GM12873 (cell line): ENCODE measurements around the gene SNX13.

Experiments
- TF ChIP-seq, protein P1 (sequence below): IDR thresholded peaks from 2 replicates; pipeline ENCODE4 v1.5.1; 2012; ENCODE audit warnings: low read depth, mild to moderate bottlenecking, moderate library complexity, low read length, control low read depth; ENCODE audit not compliant: insufficient read depth; ENCODE audit errors: missing control alignments

The SNX13 gene

DNA sequence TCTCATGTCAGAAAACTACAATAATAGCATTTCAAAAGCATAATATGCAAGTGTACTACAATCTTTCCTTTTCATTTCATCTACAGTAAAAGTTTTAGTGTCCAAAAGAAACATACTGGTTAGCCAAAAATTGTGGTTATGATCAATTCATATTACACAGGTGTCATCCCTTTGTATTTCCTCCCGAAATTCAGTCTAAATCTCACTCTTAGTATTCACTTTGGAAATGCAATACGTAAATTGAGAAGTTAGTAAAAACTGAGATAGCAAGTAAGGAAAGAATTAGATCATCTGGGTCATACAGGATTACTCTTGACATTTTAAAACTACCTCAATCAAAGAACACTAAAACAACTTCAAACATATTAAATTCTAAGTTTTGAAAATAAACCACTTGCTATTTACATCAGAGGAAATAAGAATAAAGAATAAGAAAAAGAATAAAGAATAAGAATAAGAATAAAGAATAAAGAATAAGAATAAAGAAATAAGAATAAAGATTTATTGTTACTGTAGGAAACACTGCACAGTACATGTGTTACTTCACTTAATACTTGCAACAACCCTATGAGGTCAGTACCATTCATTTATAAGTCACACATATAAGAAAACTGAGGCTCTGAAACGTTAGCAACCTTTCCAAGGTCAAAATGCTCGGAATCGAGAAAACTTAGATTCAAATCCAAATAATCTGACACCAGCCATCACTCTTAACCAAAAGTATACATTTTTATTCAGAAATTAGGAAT lies 10.5 kb downstream of the SNX13 start:
- TF ChIP-seq, protein P1, sequence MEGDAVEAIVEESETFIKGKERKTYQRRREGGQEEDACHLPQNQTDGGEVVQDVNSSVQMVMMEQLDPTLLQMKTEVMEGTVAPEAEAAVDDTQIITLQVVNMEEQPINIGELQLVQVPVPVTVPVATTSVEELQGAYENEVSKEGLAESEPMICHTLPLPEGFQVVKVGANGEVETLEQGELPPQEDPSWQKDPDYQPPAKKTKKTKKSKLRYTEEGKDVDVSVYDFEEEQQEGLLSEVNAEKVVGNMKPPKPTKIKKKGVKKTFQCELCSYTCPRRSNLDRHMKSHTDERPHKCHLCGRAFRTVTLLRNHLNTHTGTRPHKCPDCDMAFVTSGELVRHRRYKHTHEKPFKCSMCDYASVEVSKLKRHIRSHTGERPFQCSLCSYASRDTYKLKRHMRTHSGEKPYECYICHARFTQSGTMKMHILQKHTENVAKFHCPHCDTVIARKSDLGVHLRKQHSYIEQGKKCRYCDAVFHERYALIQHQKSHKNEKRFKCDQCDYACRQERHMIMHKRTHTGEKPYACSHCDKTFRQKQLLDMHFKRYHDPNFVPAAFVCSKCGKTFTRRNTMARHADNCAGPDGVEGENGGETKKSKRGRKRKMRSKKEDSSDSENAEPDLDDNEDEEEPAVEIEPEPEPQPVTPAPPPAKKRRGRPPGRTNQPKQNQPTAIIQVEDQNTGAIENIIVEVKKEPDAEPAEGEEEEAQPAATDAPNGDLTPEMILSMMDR: no peak

DNA sequence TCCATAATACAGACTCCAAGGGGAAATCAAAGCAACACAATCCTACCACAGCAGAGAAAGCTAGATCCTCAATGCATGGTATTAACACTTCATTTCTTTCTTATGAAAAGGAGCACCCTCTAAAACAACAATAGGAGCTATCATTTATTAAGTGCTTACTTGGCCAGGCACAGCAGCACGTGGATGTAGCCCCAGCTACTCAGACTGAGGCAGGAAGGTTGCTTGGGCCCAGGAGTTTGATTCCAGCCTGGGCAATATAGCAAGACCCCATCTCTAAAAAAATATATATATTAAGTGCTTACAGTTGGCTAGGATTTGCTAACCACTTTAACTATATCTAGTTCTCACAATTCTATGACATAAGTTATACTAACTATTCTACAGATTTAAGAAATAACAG lies 12.2 kb downstream of the SNX13 start:
- TF ChIP-seq, protein P1: no peak

DNA sequence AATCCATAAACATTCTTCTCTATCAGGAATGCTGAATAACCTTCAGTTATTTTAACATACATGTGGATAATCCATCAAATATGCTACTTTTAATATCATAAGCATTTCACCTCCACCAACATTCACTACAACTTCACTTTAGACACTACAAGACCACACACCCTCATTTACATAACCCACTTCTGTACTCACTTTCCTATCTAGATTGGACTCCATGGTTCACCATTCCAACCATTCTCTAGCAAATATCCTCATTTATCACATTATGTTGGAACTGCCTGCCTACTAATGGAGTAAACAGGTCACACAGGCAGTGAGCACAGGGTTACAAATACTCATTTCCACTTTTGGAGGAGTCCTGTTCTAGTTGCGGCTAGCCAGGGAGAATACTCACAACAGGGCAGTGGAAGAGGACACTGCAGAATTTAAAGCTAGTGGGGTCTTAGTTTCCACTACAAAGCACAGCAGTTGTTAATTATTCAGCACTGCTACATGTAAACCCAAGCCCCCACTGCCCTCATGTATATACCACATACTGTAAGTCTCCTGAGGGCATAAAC lies 18.4 kb downstream of the SNX13 start:
- TF ChIP-seq, protein P1: no peak

DNA sequence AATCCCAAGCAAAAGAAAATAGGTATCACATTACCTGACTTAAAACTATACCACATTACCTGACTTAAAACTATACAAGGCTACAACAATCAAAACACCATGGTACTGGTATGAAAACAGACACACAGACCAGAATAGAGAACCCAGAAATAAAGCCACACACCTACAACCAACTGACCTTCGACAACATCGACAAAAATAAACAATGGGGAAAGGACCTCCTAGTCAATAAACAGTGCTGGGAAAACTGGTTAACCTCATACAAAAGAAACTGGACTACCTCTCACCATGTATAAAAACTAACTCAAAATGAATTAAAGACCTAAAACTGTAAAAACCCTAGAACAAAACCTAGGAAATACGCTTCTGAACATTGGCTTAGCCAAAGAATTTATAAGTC lies 22.5 kb downstream of the SNX13 start:
- TF ChIP-seq, protein P1: no peak

DNA sequence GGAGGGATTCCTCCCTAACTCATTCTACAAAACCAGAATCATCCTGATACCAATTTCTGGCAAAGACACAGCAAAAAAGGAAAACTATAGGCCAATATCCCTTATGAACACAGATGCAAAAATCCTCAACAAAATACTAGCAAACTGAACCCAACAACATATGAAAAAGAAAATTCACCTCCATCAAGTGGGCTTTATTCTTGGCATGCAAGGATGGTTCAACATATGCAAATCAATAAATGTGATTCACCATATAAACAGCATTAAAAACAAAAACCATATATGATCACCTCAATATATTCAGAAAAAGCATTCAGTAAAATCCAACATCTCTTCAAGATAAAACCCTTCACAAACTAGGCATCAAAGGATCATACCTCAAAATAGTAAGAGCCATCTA lies 23.5 kb downstream of the SNX13 start:
- TF ChIP-seq, protein P1: no peak

DNA sequence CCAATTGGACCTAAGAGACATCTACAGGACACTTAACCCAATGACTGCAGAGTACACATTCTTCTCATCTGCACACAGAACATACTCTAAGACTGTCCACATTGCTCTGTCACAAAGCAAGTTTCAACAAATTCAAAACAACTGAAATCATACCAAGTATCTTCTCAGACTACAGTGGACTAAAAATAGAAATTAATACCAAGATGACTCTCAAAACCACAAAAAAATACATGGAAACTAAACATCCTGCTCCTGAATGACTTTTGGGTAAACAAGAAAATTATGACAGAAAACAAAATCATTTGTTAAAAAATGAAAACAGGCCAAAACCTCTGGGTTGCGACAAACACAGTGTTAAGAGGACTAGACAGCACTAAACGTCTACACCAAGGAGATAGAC lies 24.5 kb downstream of the SNX13 start:
- TF ChIP-seq, protein P1: no peak

DNA sequence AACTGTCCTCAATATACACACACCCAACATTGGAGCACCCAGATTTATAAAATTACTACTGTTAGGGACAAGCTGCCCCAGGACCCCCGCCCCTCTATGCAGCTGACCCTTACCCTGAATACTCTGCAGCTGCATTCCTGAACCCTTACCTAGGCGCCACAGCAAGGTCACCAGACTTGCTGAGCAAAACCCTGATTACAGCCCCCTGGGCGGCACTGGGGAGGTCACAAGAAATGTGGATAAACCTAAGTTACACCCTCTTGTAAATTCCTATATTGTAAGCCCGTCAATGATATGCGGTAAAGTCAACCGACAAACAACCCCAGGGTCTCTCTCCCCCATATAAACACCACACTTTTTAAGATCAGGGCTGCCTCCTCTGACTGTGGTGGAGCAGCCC lies 25.1 kb downstream of the SNX13 start:
- TF ChIP-seq, protein P1: no peak
